OCI-LY3 (cell line): ENCODE results near the gene AVL9.

ENCODE experiments used
- H2AFZ ChIP-seq: fragments of 200-600, 300-600 bp; shearing (Covaris generic); 2 replicates; pipeline ENCODE4 v1.6.0; 2014; ENCODE audit warnings: antibody characterized with exemption, low read depth, low read length
- H3K27ac ChIP-seq: fragments of 200-600, 300-600 bp; sonication (generic); 2 replicates; pipeline ENCODE4 v1.5.1; 2014; ENCODE audit warnings: mild to moderate bottlenecking, low read length, moderate library complexity, mixed read lengths
- H3K27me3 ChIP-seq: fragments of 200-600, 300-600 bp; sonication (generic); 2 replicates; pipeline ENCODE4 v1.6.1; 2014; ENCODE audit warnings: low read depth, low read length, mixed read lengths
- H3K36me3 ChIP-seq: fragments of 200-600, 300-600 bp; sonication (generic); replicated peaks from 2 replicates; pipeline ENCODE3; 2014; ENCODE audit warnings: low read depth, low read length, mixed read lengths
- H3K4me1 ChIP-seq: fragments of 300-600, 200-600 bp; sonication (generic); 2 replicates; pipeline ENCODE4 v1.6.1; 2014; ENCODE audit warnings: low read length, mixed read lengths
- H3K4me2 ChIP-seq: fragments of 200-600, 300-600 bp; sonication (generic); 2 replicates; pipeline ENCODE4 v1.6.1; 2014; ENCODE audit warnings: low read length, mixed read lengths
- H3K4me3 ChIP-seq: fragments of 300-600, 200-600 bp; sonication (generic); 2 replicates; pipeline ENCODE4 v1.5.1; 2014; ENCODE audit warnings: antibody characterized with exemption, mild to moderate bottlenecking, low read length, moderate library complexity
- H3K79me2 ChIP-seq: fragments of 300-600, 200-600 bp; shearing (Covaris generic); 2 replicates; pipeline ENCODE4 v1.6.1; 2014; ENCODE audit warnings: mild to moderate bottlenecking, low read length, mixed read lengths
- H3K9ac ChIP-seq: fragments of 300-600, 200-600 bp; shearing (Covaris generic); 2 replicates; pipeline ENCODE4 v1.6.0; 2014; ENCODE audit warnings: mild to moderate bottlenecking, low read length, moderate library complexity
- H3K9me3 ChIP-seq: fragments of 200-600, 300-600 bp; shearing (Covaris generic); 2 replicates; pipeline ENCODE4 v1.6.1; 2014; ENCODE audit warnings: low read length, mixed read lengths; ENCODE audit not compliant: insufficient read depth
- H4K20me1 ChIP-seq: fragments of 200-600, 300-600 bp; sonication (generic); 2 replicates; pipeline ENCODE4 v1.6.1; 2016; ENCODE audit warnings: low read length, mixed read lengths; ENCODE audit not compliant: insufficient read depth
- EZH2phosphoT487 ChIP-seq: fragments of 200-600 bp; shearing (Covaris generic); IDR thresholded peaks from 2 replicates; pipeline ENCODE4 v1.6.1; 2018; ENCODE audit warnings: antibody characterized with exemption, mixed run types, low read depth
- TF ChIP-seq, protein P1 (sequence below): fragments of 200-600, 300-600 bp; sonication (generic); IDR thresholded peaks from 2 replicates; pipeline ENCODE4 v1.5.1; 2014; ENCODE audit warnings: antibody characterized with exemption, low read length, low read depth

The AVL9 gene

DNA sequence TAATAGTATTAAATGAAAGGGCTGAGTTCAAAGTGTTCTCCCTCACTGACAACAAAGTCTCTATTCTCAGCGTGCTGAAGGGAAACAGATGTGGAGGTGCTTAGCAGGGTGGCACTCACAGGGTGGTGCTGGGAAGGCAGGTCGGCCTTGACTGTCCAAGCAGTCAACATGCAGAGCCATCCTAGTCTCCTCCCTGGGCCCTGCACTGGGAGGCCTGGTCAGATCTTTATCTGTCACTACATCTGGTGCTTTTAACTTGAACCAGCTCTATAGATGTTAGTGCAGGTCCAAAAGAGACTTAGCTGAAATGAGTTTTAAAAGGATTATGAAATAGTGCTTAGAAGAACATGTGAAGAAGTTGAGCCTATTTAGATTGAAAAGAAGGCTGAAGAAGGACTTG is 82.1 kb downstream of the AVL9 start:
- TF ChIP-seq, protein P1, sequence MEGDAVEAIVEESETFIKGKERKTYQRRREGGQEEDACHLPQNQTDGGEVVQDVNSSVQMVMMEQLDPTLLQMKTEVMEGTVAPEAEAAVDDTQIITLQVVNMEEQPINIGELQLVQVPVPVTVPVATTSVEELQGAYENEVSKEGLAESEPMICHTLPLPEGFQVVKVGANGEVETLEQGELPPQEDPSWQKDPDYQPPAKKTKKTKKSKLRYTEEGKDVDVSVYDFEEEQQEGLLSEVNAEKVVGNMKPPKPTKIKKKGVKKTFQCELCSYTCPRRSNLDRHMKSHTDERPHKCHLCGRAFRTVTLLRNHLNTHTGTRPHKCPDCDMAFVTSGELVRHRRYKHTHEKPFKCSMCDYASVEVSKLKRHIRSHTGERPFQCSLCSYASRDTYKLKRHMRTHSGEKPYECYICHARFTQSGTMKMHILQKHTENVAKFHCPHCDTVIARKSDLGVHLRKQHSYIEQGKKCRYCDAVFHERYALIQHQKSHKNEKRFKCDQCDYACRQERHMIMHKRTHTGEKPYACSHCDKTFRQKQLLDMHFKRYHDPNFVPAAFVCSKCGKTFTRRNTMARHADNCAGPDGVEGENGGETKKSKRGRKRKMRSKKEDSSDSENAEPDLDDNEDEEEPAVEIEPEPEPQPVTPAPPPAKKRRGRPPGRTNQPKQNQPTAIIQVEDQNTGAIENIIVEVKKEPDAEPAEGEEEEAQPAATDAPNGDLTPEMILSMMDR: no peak
- TF ChIP-seq EZH2phosphoT487: no peak
- H3K27ac ChIP-seq: no peak overlapping the region
- H3K79me2 ChIP-seq: no peaks in the 10 kb centered on the region
- no peaks in the 10 kb centered on the region for H3K4me1 ChIP-seq
- H3K4me3 ChIP-seq: no peak overlapping the region
- H3K27me3 ChIP-seq: no peaks in the 10 kb centered on the region
- H2AFZ ChIP-seq: no peak overlapping the region
- no peaks in the 10 kb centered on the region for H4K20me1 ChIP-seq
- no peak overlapping the region for H3K9ac ChIP-seq
- peaks cover 28% of the 10 kb centered on the region for H3K36me3 ChIP-seq
- H3K4me2 ChIP-seq: no peak overlapping the region
- H3K9me3 ChIP-seq: no peaks in the 10 kb centered on the region

DNA sequence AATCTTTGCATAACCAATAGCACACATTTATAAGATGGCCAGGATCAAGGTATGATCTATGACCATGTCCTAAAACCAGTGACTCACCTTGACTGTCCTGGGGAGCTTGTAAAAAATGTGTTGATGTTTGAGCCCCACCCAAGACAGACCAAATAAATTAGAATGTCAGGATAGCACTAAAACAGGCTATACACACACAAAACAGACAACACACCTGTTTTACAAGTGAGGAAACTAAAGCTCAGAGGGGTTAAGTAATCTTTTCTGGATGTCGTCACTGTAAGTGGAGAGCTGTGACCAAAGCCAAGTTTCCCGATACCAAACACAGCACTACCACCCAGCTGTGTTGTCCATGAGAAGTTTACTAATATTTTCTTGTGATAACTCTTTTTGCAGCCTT is 84.5 kb downstream of the AVL9 start:
- TF ChIP-seq, protein P1: no peak
- TF ChIP-seq EZH2phosphoT487: no peak
- Histone ChIP-seq H3K36me3 (peaks cover 19% of the 10 kb centered on the region), H3K4me3 (no peak overlapping the region), H3K4me2 (no peak overlapping the region), H2AFZ (no peak overlapping the region), H3K9me3 (no peaks in the 10 kb centered on the region), H4K20me1 (no peaks in the 10 kb centered on the region), H3K27ac (no peak overlapping the region), H3K27me3 (no peaks in the 10 kb centered on the region), H3K79me2 (no peaks in the 10 kb centered on the region), H3K9ac (no peak overlapping the region), H3K4me1 (no peaks in the 10 kb centered on the region)

DNA sequence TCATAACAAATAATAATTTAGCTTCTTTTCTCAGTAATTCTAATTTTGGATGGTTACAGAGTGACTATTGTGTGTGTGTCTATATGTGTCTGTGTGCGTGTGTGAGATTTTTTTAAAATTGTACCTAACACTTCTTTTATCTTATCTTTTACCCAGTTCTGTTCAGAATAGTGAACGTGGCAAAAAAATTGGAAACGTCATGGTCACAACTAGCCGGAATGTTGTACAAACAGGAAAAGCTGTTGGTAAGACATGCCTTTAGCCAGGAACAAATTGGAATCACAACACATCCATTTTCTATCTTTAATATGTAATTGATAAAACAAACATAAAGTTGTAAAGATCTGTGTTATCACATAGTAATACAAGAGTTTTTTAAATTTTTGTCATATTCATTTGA is 85.4 kb downstream of the AVL9 start:
- no peaks in the 10 kb centered on the region for H4K20me1 ChIP-seq
- H3K27ac ChIP-seq: no peak overlapping the region
- no peaks in the 10 kb centered on the region for H3K4me1 ChIP-seq
- no peak for TF ChIP-seq EZH2phosphoT487
- TF ChIP-seq, protein P1: no peak
- no peaks in the 10 kb centered on the region for H3K9me3 ChIP-seq
- no peak overlapping the region for H2AFZ ChIP-seq
- H3K27me3 ChIP-seq: no peaks in the 10 kb centered on the region
- H3K79me2 ChIP-seq: no peaks in the 10 kb centered on the region
- no peak overlapping the region for H3K9ac ChIP-seq
- peaks cover 20% of the 10 kb centered on the region for H3K36me3 ChIP-seq
- no peak overlapping the region for H3K4me3 ChIP-seq
- H3K4me2 ChIP-seq: no peak overlapping the region

DNA sequence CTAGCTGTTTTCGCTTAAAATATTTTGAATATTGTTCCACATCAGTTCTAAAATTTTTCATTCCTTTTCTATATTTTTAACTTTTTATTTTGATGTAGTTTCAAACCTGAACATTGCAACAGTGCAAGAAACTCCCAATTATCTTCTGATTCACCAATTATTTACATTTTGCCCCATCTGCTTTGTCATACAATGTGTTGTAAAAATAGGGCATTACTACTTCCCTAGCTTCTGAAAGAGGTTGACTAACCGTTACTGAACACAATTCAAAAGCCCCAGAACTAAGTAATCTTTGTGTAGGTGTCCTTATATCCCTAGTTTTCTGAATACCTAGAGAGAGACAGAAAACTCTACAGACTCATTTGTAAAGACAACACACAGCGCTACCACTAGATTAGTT is 86.7 kb downstream of the AVL9 start:
- no peak overlapping the region for H3K27ac ChIP-seq
- H4K20me1 ChIP-seq: no peaks in the 10 kb centered on the region
- no peaks in the 10 kb centered on the region for H3K4me1 ChIP-seq
- H3K4me3 ChIP-seq: no peak overlapping the region
- H3K4me2 ChIP-seq: no peak overlapping the region
- H3K36me3 ChIP-seq: peaks cover 14% of the 10 kb centered on the region
- H2AFZ ChIP-seq: no peak overlapping the region
- H3K9me3 ChIP-seq: no peaks in the 10 kb centered on the region
- no peaks in the 10 kb centered on the region for H3K27me3 ChIP-seq
- H3K79me2 ChIP-seq: no peaks in the 10 kb centered on the region
- no peak for TF ChIP-seq EZH2phosphoT487
- TF ChIP-seq, protein P1: no peak
- H3K9ac ChIP-seq: no peak overlapping the region
